Measurements from ENCODE around the gene ACAT1. TPM values are rescaled to one million over a fixed set of nuclear protein-coding genes. Genes with fewer than 3 reads are reported as not detected.

ACAT1 gene
- total RNA-seq, 1 experiment from 2014 or later: 97.5 TPM

DNA sequence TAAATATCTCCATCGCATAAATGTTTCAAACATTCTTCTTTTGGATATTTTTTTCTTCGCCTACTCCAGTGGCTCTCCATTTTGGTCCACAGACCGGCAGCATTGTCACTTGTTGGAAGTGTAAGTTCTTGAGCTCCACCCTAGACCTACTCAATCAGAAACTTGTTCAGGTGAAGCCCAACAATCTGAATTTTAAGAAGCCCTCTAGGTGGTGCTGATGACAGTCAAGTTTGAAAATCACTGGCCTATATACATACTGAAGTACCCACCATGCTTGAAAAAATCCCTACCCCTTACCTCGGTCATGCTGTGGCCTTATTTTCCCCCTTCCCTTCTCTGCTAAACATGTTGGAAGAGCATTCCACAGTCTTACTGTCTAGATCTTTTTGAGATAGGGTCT lies 10.2 kb upstream of the ACAT1 start:
- in situ Hi-C loops (cut with HindIII; ENCODE audit: low pct_unique_long_range_greater_than_20kb, low sequenced_read_pairs) (no loop called here), intact Hi-C loops (cut with micrococcal nuclease; ENCODE audit: unreplicated experiment) (no loop called here)
- 0 out of 2 replicates have a peak, but pooled peaks cover 2% of the 10 kb centered on the region for H3K4me1 ChIP-seq (ENCODE audit: control insufficient read depth, insufficient read depth, low read length)
- CTCF ChIA-PET: no interaction called here
- TF ChIP-seq POLR2AphosphoS5 (IDR thresholded peaks at IDR 0.05; ENCODE audit: low read depth, low read length) (no peak), TCF7L2 (IDR thresholded peaks at IDR 0.05; ENCODE audit: low read depth, low read length) (no peak), CTCF (IDR thresholded peaks at IDR 0.05) (peak; percentile 23), REST (IDR thresholded peaks at IDR 0.05; ENCODE audit: insufficient read depth in 1 of 2, low read depth in 2 of 2, low read length in 1 of 2) (no peak), SIN3A (IDR thresholded peaks at IDR 0.05; ENCODE audit: borderline replicate concordance, insufficient read depth, low read depth, low read length) (no peak)
- no peaks in the 10 kb centered on the region for H3K9me3 ChIP-seq (ENCODE audit: control insufficient read depth, insufficient read depth, low read depth, low read length)
- POLR2A ChIA-PET: no interaction called here
- no peak overlapping the region for H3K27ac ChIP-seq (ENCODE audit: low read length)
- BruUV-seq (replicated peaks): no TSS peak
- H3K36me3 ChIP-seq (ENCODE audit: control insufficient read depth, insufficient read depth, low read length): no peaks in the 10 kb centered on the region; the same call in 1 of the 2 replicates
- no peaks in the 10 kb centered on the region for H3K27me3 ChIP-seq (ENCODE audit: control insufficient read depth, insufficient read depth, low read length)
- no peak overlapping the region for H3K4me3 ChIP-seq (ENCODE audit: low read depth in 2 of 2, low read length in 2 of 2)
- DNase-seq (ENCODE audit: low read depth, low spot score) (no peak), ATAC-seq (0 out of 2 replicates have a peak, but pooled peaks have one; percentile 10)

- no peak for TF ChIP-seq TCF7L2 (IDR thresholded peaks at IDR 0.05; ENCODE audit: low read depth, low read length)
- TF ChIP-seq POLR2AphosphoS5 (IDR thresholded peaks at IDR 0.05; ENCODE audit: low read depth, low read length): no peak
- no peak for TF ChIP-seq SIN3A (IDR thresholded peaks at IDR 0.05; ENCODE audit: borderline replicate concordance, insufficient read depth, low read depth, low read length)
- no peak for TF ChIP-seq CTCF (IDR thresholded peaks at IDR 0.05)
- no peak for TF ChIP-seq REST (IDR thresholded peaks at IDR 0.05; ENCODE audit: insufficient read depth in 1 of 2, low read depth in 2 of 2, low read length in 1 of 2)
- CTCF ChIA-PET: interaction anchor here (0.5 kb wide), 1 partner anchor 436 kb away, joined by 9 read pairs; no protein-coding TSS in a partner anchor
- Histone ChIP-seq H3K27me3 (ENCODE audit: control insufficient read depth, insufficient read depth, low read length) (no peaks in the 10 kb centered on the region), H3K27ac (ENCODE audit: low read length) (no peak overlapping the region), H3K36me3 (ENCODE audit: control insufficient read depth, insufficient read depth, low read length) (no peaks in the 10 kb centered on the region; the same call in 1 of the 2 replicates), H3K9me3 (ENCODE audit: control insufficient read depth, insufficient read depth, low read depth, low read length) (no peaks in the 10 kb centered on the region), H3K4me1 (ENCODE audit: control insufficient read depth, insufficient read depth, low read length) (0 out of 2 replicates have a peak, but pooled peaks cover 2% of the 10 kb centered on the region), H3K4me3 (ENCODE audit: low read depth in 2 of 2, low read length in 2 of 2) (no peak overlapping the region)
- DNase-seq (ENCODE audit: low read depth, low spot score): no peak
- no peak for ATAC-seq
- BruUV-seq (replicated peaks): no TSS peak
- in situ Hi-C loops (cut with HindIII; ENCODE audit: low pct_unique_long_range_greater_than_20kb, low sequenced_read_pairs) (no loop called here), intact Hi-C loops (cut with micrococcal nuclease; ENCODE audit: unreplicated experiment) (no loop called here)
- POLR2A ChIA-PET: no interaction called here
Measured at GRCh38 chr11:108112057-108112456, 9.3 kb upstream of the ACAT1 start.

Data from Panc1 (cell line).